Measurements from ENCODE around the gene TAOK1.
"Not testable (repeated sequence)": the region's sequence is repeated elsewhere in the genome, so short reads cannot be mapped to it uniquely, and the experiment has no call there.

Gene TAOK1

DNA sequence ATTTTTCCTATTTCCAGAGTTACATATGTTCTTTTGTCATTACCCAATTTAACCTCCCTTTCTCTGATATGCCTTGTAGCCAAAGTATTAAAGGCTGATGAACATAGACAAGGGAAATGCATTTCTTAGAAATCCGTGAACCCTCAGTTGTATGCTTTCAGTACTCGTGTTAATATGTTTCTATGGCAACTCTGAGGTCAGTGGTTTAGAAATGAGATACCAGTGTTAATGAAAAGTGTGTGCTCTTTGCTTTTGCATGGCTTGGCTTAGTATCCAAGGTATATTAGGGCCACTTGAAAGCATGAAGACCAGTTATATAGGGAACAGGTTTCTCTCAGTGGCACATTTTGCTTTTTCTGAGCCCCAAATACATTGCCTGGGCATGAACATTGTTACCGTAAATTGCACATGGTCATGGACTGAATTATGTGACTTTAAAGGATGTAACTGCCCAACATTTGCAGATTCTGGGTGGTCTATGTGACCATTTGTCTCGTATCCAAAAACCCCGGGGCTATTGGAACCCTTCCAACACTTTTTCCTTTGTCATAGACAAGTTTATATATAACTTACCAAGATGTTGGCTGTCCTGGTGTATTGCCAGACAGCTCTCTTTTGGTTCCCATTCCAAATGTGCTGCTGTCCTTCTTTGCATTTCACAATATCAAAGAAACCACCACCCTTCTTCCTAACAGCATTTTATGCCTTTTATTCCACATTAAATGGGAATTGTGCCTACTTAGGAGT, 159.2 kb downstream of the TAOK1 start:
- DNase-seq (ENCODE audit: low spot score): no peak

DNA sequence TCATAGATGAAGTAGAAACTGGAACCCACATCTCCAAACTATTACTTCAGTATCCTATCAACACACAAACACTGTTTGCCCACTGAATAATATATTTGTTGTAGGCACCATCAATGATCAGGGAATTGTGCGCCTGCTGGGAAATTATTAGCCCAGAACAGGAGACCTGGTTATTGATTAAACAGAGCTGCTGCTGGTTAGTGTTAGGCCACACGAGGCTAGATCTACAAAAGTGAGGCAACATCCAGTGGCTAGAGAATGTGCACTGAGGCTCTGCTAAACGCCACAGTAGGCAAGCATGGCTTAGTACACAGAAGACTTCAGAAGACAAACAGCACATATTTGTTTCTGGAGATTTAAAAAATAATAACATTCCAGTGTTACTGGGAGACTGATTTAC, 165.7 kb downstream of the TAOK1 start:
- DNase-seq (ENCODE audit: low spot score): no peak

DNA sequence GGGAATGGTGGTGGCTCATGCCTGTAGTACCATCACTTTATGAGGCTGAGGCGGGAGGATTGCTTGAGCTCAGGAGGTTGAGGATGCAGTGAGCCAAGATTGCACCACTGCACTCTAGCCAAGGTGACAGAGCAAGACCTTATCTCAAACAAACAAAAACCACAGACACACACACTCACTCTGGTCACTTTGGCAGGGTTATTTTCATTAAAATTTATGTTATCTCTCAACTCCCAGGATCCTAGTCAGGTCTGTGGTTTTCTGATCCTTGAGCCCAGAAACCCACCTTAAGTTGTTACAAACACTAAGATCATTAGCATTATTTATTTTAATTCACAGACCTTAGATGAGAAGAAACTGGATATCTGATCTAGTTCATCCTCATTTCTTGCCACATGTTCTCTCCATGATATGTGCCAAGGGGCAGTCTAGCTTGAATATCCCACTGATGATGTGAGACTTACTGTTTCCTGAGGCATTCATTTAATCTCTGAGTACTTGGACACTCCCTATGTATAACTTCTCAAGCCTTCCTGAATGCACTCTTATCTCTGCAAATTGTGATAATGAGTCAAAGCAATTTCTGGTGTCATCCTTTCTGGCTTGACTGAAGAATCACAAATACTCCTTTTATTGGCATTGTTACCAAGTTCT, 167.0 kb downstream of the TAOK1 start:
- no peak for DNase-seq (ENCODE audit: low spot score)

DNA sequence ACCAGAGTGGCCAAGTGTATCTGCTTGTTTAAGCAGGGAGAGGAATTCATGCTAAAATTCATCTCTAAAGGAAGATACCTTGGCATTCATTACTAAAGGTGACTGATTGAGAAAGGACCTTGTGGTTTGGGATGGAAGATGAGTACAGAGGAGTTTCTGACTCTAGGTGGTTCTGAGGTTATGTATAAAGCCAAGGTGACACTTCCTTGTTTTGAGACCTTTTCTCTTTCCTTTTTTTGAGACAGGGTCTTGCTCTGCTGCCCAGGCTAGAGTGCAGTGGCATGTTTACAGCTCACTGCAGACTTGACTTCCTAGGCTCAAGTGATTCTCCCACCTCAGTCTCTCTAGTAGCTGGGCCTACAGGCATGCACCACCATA, 167.6 kb downstream of the TAOK1 start:
- no peak for DNase-seq (ENCODE audit: low spot score)

DNA sequence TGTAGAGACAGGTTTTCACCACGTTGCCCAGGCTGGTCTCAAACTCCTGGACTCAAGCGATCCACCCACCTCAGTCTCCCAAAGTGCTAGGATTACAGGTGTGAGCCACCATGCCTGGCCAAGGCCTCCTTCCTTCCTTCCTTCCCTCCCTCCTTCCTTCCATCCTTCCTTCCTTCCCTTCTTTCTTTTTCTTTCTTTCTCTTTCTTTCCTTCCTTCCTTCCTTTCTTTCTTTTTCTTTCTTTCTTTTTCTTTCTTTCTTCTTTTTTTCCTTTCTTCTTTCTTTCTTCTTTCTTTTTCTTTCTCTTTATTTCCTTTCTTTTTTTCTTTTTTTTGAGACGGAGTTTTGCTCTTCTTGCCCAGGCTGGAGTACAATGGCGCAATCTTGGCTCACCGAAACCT, 168.0 kb downstream of the TAOK1 start:
- DNase-seq (ENCODE audit: low spot score): not testable (repeated sequence)

DNA sequence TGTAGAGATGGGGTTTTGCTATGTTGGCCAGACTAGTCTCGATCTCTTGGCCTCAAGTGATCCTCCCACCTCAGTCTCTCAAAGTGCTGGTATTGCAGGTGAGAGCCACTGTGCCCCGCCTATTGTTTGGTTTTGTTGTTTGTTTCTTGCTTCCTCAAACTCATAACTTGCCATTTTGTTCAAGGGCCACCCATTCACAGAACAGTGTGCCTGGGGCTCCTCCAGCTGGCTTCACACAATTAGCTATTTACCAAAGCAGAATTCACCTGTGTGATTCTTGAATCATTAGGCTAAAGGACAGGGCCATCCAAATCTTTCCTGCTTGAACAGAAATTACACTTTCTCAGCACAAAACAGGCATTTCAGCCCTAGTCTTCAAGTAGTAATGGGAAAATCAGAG, 169.5 kb downstream of the TAOK1 start:
- DNase-seq (ENCODE audit: low spot score): no peak

DNA sequence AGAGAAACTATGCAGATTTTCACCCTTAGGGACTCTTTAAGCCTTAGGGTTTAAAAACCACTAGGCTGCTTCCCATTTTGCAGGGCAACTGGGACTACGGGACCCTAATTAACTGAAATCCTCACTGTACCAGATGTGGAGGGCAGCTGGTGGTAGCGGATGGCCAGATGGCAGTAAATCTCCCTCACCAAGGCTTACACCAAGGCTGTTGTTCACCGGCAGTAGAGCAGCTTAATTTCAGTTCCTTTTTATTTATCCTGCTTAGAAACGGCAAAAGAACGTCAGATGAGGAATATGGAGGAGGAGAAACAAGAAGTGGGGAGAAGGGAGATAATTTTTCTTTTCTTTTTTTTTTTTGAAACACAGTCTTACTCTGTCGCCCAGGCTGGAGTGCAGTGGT, 170.2 kb downstream of the TAOK1 start:
- no peak for DNase-seq (ENCODE audit: low spot score)

DNA sequence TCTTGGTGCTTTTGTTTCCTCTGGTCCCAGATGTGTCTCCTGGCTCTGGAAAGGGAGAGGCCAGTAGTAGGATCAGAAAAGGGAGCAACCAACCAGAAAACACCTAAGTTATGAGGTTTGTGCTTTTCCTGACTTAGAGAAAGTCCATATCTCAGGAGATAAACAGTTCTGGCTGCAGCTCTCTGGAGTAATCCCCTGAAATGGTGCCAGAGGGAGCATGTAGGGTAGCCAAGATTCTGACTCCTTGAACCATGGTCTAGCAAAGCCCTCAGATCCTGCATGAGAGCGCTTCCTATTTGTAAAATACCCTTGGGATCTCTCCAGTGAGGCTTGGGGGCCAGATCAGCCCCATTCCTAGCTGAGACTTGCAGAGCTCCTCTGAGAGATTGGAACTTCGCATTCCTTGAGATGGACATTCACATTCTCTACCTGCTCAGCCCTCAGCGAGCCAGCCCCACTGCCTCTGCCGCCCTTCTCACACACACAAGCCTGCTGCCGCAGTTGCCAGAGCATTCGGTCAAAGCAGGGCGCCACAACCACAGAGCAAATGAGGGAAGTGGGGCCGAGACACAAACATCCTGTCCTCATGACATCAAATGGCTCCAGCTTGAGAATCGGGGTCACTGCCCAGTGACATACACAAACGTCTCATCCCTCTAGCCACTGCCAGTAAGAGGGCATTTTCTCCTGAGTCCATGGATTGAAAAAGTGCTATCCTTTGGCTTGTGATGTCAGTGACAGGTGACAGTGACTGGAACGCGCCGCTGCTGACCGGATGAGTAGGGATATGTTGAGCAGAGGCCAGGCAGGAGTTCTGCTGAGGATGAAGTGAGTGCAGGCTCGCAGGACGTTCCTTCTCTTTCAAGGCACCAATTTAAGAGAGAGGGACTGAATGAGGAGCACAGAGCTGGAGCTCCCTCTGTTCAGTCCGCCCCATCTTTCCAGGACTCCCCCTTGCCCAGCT, 171.7 kb downstream of the TAOK1 start:
- DNase-seq (ENCODE audit: low spot score): no peak

DNA sequence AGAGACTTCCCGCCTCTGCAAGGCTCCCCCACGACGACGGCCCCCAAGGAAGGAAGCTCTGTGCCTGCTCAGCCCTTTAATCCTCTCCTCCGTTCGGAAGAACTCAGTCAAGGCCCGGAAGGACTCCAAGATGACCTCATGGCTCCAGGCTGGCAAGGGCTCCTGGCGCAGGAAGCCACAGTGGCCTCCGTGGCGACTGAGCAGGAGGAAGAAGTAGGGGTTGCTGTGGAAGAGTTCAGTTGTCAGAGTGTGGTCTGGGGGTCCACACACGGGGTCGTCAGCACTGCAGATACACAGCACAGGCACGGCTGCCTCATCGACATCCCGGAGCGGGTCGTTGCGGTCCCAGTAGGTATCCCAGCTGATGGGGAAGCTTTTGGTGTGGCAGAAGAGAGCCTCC, 172.5 kb downstream of the TAOK1 start:
- no peak for DNase-seq (ENCODE audit: low spot score)

DNA sequence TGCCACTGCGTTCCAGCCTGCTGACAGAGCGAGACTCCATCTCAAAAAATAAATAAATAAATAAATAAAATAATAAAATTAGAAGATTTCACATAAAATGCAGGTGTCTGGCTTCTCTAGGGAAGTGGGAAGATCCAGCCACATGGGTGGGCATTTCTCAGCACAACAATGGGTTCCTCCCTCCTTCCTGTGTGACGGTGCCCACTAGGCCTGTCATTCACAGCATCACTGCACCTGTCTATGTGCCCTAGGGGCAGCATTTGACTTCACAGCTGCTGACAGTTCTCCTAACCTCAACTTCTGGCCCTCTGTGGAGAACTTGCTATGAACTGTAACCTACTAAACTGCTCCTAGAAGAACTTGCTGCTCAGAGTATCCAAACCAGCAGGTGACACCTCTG, 173.7 kb downstream of the TAOK1 start:
- DNase-seq (ENCODE audit: low spot score): no peak

DNA sequence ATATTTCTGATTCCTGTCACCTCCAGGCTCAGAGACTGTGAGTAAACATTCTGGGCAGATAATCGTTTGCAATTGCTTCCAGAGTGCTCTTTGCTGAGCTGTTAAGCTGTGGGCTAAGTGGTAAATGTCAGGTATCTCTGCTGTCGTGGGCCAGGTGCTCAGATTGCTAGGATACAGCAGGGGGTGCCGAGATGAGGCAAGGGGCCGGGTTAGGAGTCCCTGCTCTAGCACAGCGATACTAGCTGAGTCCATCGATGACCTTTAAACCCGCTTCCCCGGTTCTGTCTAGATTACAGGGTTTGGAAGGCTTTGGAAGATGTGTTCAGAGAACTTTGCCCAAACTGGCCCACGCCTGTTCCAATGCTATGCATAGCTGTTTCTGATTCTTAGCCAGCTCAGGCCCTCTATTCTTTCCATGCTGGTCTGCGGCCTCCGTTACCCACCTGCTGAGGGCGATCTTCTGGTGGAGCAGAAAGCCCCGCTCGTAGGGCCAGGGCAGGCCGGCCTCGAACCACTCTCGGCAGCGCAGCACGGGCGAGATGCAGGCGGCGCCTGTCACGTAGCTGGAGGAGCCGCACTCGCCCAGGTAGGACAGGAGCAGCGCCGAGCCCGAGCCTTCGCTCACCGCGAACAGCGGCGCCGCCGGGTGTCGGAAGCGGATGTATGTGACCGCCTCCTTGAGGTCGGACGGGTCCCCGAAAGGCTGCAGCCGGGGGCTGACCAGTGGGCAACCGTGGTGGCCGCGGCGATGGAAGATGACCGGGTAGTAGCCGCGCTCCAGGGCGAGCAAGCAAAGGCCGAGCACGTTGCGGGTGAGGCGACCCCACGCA, 175.7 kb downstream of the TAOK1 start:
- no peak for DNase-seq (ENCODE audit: low spot score)

DNA sequence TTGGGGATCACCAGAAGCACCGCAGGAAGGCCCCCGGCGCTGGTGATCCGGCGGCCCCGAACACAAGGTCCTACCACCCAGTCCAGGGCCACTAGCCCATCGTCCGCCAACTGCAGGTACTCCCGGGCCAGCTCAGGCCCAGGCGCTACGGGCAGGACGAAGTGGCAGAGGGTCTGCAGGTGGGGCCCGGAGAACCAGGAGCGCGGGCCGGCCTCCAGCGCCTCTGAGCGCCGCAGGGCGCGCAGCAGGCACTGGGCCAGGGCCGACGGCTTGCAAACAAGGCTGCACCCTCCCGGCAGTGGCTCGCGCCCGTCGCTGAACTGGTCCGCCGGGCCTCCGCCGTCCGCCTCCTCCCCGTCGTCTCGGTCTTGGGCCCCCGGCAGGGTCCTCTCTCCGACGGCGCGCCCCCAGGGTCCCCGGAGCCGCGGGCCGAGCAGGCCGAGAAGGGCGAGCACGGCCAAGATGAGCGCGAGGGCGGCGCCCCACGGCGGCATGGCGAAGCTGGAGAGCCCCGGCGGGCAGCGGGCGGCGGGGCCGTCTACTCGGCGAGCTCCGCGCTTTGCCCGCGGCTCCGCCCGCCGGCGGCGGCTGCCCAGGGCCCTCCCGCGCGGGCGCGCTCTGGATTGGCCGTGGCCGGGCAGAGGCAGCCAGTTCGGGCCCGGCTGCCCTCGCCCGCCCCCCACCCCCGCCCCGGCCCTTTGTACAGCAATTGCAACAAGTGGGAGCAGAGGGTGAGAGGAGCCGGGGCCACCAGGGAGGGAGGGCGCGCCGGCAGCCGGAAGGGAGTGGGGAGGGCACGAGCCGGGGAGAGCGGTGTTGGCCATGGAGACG, 176.5 kb downstream of the TAOK1 start, which contains the start of gene ABHD15:
Gene ABHD15 (minus strand): TSS at position 565 of the 831 bp plus-strand sequence. CDS start 71 bp downstream, at position 494.
- DNase-seq (ENCODE audit: low spot score): peak; percentile 69

DNA sequence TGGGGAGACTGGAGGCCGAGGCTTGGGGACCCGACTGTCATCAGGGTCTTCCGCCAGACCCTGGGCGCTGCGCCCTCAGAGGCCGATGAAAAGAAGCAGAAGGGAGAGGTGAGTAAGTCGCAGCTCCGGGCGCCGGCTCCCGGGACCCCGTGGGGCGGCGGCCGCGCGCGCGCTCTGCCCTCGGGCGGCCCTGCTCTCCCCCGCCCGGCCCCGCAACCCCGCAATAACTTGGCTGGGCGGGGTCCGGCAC, 177.1 kb downstream of the TAOK1 start:
- no peak for DNase-seq (ENCODE audit: low spot score)

DNA sequence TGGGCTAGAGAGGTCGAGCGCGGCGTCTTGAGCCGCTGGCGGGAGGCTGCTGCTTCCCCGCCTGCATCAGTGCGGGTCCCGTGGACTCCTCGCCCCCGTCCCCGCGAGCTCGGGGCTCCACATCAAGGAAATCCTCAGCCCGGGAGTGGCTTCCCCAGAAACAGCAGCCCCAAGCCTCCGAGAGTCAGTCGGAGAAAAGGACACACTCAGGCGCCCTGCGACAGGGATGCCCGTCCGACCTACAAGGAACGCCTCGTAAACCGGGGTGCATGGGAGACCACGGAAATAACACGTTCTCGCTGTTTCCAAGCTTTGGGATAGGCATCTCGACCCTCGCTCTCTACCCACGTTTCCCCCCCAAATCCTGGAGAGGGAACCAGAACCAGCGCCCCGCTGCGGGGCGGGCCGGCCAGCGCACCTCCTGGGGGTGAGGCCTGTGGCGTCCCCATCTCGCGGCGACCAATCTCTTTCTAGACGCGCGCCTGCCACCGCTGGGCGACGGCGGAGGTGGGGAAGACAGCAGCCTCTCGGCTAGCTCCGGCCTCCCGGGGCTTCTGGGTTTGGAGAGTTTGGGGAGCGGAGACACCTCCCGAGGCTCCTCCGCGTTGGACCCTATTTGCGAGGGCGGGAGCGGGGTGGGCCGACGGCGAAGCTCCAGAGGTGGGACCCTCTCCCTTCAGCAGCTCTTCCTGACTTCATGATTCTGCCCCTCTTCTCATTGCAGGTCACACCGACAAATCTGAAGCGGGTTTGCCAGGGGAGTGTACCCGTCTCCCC, 177.6 kb downstream of the TAOK1 start:
- DNase-seq (ENCODE audit: low spot score): no peak

DNA sequence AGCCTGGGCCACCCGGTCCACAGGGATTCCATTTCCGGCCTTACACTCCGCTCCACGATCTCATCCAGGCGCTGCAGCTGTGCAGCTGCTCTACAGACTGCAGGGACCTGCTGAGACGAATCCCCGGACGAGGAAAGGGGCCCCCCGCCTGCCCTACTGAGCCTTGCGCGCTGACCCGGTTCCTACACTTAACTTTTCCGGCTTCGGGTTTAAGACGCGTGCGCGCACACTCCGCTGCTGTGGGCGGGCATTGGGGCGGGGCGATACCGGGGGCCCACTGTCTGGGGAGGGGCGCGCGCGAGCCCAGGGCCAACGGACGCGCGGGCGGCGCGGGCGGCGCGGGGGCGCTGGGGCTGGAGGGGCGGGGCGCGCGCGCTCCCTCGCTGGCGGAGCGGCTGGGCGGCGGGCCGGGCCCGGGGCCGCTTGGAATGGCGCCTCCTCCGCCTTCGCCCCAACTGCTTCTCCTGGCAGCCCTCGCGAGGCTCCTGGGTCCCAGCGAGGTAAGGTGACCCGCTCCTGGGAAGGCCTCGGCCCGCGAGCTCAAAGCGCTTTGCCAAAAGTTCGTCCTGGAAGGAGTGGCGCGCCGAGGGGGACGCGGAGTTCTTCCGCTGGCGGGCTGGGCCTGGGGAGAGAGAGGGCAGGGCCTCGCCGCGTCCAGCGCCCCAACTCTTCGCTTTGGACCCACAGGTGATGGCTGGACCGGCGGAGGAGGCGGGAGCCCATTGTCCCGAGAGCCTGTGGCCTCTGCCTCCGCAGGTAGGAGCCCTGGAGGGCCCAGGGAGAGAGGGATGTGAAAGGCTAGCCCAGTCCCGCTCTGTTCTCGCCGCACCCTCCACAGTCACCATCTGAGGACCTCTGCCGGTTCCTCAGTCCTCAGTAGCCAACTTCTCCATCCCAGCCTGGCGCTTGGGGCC, 178.4 kb downstream of the TAOK1 start, which contains the start of gene TP53I13:
Gene TP53I13 (plus strand): TSS at position 371 of the 914 bp plus-strand sequence. CDS start 58 bp downstream, at position 429.
- peak; percentile 76 for DNase-seq (ENCODE audit: low spot score)

DNA sequence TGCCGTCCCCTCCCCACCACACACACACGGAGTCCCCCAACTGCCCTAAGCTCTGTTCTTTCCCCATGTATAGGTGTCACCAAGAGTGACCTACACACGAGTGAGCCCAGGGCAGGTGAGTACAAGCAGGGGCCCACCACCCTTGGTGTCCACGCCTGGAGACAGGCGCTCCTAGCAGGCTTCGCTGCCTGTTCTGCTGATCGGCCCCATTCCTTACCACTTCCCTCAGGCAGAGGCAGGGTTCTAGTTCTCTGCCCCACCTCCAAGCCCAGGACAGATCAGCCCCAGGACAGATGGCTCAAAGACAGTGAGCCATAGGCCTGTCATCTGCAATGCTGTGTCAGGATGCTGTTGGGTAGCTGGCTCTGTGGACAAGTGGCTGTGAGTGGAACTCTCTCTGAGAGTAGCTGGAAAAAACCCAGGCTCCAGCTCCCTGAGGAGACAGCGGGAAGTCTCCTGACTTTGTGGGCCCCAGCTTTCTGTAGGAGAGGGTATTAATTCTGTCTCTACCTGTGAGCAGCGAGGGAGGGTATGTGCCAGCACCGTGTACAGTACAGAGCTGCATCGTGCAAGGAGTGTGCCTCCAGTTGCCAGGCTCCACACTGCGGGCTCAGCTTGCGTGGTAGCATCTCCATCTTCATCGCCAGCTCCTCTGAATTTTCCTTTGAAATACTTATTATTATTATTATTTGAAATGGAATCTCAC, 179.2 kb downstream of the TAOK1 start:
- no peak for DNase-seq (ENCODE audit: low spot score)

DNA sequence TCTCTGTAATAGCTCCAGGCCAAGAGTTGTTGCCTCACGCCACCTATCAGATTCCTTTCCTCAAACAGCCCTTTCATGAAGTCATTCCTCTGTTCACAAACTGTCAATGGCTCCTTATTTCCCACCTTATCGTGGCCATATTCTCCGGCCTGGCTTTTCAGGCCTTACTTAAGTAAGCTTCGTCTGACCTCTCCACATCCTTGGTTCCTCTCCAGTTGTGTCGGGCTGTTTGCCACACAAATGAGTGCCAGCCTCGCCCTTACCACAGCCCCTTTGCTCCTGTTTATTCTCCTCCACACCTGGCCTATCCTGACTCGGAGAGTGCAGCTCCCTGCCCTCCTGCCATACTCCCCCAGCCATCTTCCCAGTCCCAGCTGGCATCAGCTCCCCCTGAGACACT, 180.4 kb downstream of the TAOK1 start:
- peak; percentile 7 for DNase-seq (ENCODE audit: low spot score)

DNA sequence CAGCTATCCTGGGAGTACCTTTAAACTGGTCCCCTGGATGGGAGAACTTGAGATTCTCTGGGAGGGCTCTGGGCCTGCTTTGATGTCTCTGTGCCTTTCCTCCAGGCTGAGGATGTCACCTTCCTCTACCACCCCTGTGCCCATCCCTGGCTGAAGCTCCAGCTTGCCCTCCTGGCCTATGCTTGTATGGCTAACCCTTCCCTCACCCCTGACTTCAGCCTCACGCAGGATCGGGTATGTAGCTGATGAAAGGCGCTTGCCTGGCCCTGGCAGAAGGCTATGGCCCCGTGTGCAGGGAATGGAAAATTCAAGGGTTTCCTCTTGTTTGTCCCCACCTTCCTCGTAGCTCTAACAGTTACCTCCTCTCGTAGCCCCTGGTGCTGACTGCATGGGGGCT, 181.3 kb downstream of the TAOK1 start:
- DNase-seq (ENCODE audit: low spot score): no peak
